CD4-positive, alpha-beta memory T cell (primary cell): ENCODE data around the gene CADM4. TPM values are rescaled to one million over a fixed set of nuclear protein-coding genes. Genes with fewer than 3 reads are reported as not detected.

Source experiments
- CTCF ChIA-PET: fragments of 350-600 bp; sonication (Branson Sonifier 250); formaldehyde crosslinking; loops from one replicate; lab custom pipeline; 2021; ENCODE audit warnings: inconsistent platforms; ENCODE audit not compliant: partially characterized antibody; lab: Charles Lee
- POLR2A ChIA-PET: fragments of 350-600 bp; sonication (Branson Sonifier 250); formaldehyde crosslinking; loops from one replicate; lab custom pipeline; 2021; ENCODE audit not compliant: partially characterized antibody; lab: Charles Lee
- DNase-seq, 5 donors: peaks; one replicate each; pipeline versions ENCODE4 v3.0.0 to v3.0.0-alpha.2; 2020 to 2022; ENCODE audit warnings: mixed read lengths in 1 of 5
- H3K27ac ChIP-seq: one replicate; pipeline ENCODE4 v1.7.0; 2013; ENCODE audit warnings: low read depth, low read length
- H3K27me3 ChIP-seq: 2 replicates; pipeline ENCODE4 v1.7.0; 2013; ENCODE audit warnings: mild to moderate bottlenecking, low read length, moderate library complexity; ENCODE audit not compliant: insufficient read depth
- H3K36me3 ChIP-seq: 2 replicates; pipeline ENCODE4 v1.7.0; 2013; ENCODE audit warnings: mild to moderate bottlenecking, low read length, moderate library complexity; ENCODE audit not compliant: insufficient read depth
- H3K4me1 ChIP-seq: 2 replicates; pipeline ENCODE4 v1.7.0; 2013; ENCODE audit warnings: mild to moderate bottlenecking, low read length, moderate library complexity; ENCODE audit not compliant: insufficient read depth
- H3K4me3 ChIP-seq, 2 donors: one replicate each; pipeline ENCODE4 v1.7.0; 2013; ENCODE audit warnings: low read length in 2 of 2, mild to moderate bottlenecking in 1 of 2
- H3K9me3 ChIP-seq, 2 donors: one replicate each; pipeline ENCODE4 v1.7.0; 2013; ENCODE audit warnings: low read length in 2 of 2, control low read depth in 1 of 2; ENCODE audit not compliant: control insufficient read depth in 1 of 2
- H3K27ac Mint-ChIP-seq, 7 donors: one replicate each; pipeline ENCODE4 v1.8.0; 2020 to 2021; ENCODE audit warnings: mixed read lengths in 7 of 7, mild to moderate bottlenecking in 6 of 7, inconsistent platforms in 3 of 7, moderate library complexity in 3 of 7
- H3K27me3 Mint-ChIP-seq, 2 donors: one replicate each; pipeline ENCODE4 v1.8.0; 2020 to 2021; ENCODE audit warnings: mixed read lengths in 2 of 2
- H3K36me3 Mint-ChIP-seq, 2 donors: one replicate each; pipeline ENCODE4 v1.8.0; 2020 to 2021; ENCODE audit warnings: mixed read lengths in 2 of 2, inconsistent platforms in 1 of 2, mild to moderate bottlenecking in 1 of 2
- H3K4me1 Mint-ChIP-seq, 4 donors: one replicate each; pipeline ENCODE4 v1.8.0; 2020 to 2021; ENCODE audit warnings: mixed read lengths in 4 of 4, mild to moderate bottlenecking in 1 of 4
- H3K4me3 Mint-ChIP-seq, 8 donors: one replicate each; pipeline ENCODE4 v1.8.0; 2020 to 2021; ENCODE audit warnings: mixed read lengths in 8 of 8, mild to moderate bottlenecking in 7 of 8, moderate library complexity in 6 of 8, inconsistent platforms in 3 of 8
- H3K9me3 Mint-ChIP-seq, 8 donors: one replicate each; pipeline ENCODE4 v1.8.0; 2020 to 2021; ENCODE audit warnings: mixed read lengths in 8 of 8, mild to moderate bottlenecking in 5 of 8, inconsistent platforms in 3 of 8, moderate library complexity in 1 of 8
- intact Hi-C: fragments of 100-400 bp; cut with micrococcal nuclease; formaldehyde crosslinking; loops from one replicate; pipeline ENCODE4 v1.15.1; 2023
- polyA plus RNA-seq, 2 donors: library from polyadenylated mRNA; unstranded; fragments of 300-500 nt; fragmentation: Illumina TruSeq; gene quantifications; one replicate each; pipeline ENCODE4 v1.2.3, GENCODE V29; 2021
- total RNA-seq, 2 experiments: library from RNA; stranded (reverse); gene quantifications; one replicate each; pipeline ENCODE4 v1.2.3, GENCODE V29; 2021

The CADM4 gene
- total and polyA plus RNA-seq, 4 experiments from 2014 or later, result 0.18 to 0.49 (median 0.33) TPM; not detected in 1

DNA sequence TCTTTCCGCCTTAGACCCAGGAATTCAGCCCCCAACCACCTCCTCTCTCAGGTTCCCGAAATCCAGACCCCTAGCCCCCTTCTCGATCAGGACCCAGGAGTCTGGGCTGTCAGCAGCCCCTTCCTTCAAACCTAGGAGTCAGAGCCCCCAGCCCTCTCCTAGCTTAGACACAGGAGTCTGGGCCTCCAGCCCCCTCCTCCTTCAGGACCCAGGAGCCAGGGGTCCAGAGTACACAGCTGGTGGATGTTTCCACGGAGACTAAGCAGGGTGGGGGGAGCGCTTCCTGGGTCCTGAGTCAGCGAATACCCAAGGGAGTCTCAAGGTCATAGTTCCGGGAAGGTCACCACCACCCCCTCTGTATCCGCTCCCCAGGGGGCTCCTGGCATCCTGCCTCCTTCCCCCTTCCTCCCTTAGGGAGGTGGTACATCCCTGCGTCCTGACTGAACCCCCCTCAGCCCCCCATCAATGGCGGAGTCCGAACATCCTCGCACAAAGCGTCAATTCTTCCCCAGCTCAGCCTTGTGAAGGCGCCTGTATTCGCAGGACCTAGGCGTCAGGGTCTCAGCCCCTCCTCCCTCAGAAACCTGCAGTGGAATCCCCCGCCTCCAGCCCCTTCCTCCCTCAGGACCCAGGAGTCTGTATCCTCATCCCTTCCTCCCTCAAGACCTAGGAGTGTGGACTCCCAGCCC lies 4.6 kb downstream of the CADM4 start:
- intact Hi-C loops, result no loop called here
- peak overlapping the region in 1 of 8 donors; percentile 33 for H3K4me3 Mint-ChIP-seq
- peaks cover 4% of the 10 kb centered on the region for H3K4me1 ChIP-seq
- peaks cover 13% of the 10 kb centered on the region for H3K27me3 ChIP-seq
- no peaks in the 10 kb centered on the region for H3K36me3 ChIP-seq
- H3K27me3 Mint-ChIP-seq, result peaks cover 17 to 18% of the 10 kb centered on the region in 2 donors
- no peaks in the 10 kb centered on the region for H3K9me3 ChIP-seq
- H3K4me1 Mint-ChIP-seq, result peaks cover 4 to 7% (median 5%) of the 10 kb centered on the region in 4 donors
- no peak overlapping the region for H3K27ac ChIP-seq
- CTCF ChIA-PET, result interaction anchor here (1.4 kb wide), 1 partner anchor 80 kb away, joined by 3 read pairs; no protein-coding TSS in a partner anchor
- no peaks in the 10 kb centered on the region for H3K9me3 Mint-ChIP-seq
- POLR2A ChIA-PET, result no interaction called here
- H3K36me3 Mint-ChIP-seq, result no peaks in the 10 kb centered on the region
- no peak overlapping the region for H3K4me3 ChIP-seq
- no peak for DNase-seq
- peak overlapping the region in 1 of 7 donors; percentile 29 for H3K27ac Mint-ChIP-seq

GRCh38 chr19:43634506-43634871 lies 5.2 kb downstream of the CADM4 start:
- Histone ChIP-seq H3K9me3 (no peaks in the 10 kb centered on the region), H3K27ac (no peak overlapping the region), H3K4me3 (no peak overlapping the region), H3K4me1 (peaks cover 4% of the 10 kb centered on the region), H3K36me3 (no peaks in the 10 kb centered on the region), H3K27me3 (peaks cover 13% of the 10 kb centered on the region)
- Mint-ChIP-seq H3K9me3 (no peaks in the 10 kb centered on the region), H3K4me3 (no peak overlapping the region), H3K27ac (no peak overlapping the region), H3K27me3 (peaks cover 16 to 17% of the 10 kb centered on the region in 2 donors), H3K4me1 (peaks cover 4 to 7% (median 4%) of the 10 kb centered on the region in 4 donors), H3K36me3 (no peaks in the 10 kb centered on the region)
- intact Hi-C loops, result no loop called here
- POLR2A ChIA-PET, result no interaction called here
- CTCF ChIA-PET, result interaction anchor here (1.4 kb wide), 1 partner anchor 80 kb away, joined by 3 read pairs; no protein-coding TSS in a partner anchor
- no peak for DNase-seq

DNA sequence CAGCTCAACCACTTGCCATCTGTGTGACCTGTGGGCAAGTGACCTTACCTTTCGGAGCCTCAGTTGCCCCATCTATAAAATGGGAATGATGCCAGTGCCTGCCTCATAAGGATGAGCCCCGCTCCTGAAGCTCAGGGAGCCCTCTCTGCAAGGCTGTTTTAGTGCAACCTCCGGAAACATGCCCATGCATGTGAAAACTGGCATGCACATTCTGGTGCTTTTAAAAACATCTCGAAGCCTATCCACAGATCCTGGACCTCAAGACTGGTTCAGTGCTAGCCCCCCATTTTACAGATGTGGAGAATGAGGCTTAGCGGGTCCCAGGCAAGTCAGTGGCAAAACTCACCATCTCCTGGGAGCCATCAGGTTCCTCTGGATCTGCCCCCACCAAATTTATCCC lies 5.6 kb downstream of the CADM4 start:
- DNase-seq, result no peak
- Histone ChIP-seq H3K27ac (no peak overlapping the region), H3K4me1 (peaks cover 2% of the 10 kb centered on the region), H3K36me3 (no peaks in the 10 kb centered on the region), H3K4me3 (no peak overlapping the region), H3K27me3 (peaks cover 11% of the 10 kb centered on the region), H3K9me3 (no peaks in the 10 kb centered on the region)
- ChIA-PET POLR2A (no interaction called here), CTCF (no interaction called here)
- H3K27me3 Mint-ChIP-seq, result peaks cover 16% of the 10 kb centered on the region in 2 donors
- H3K4me3 Mint-ChIP-seq, result no peak overlapping the region
- H3K27ac Mint-ChIP-seq, result no peak overlapping the region
- no peaks in the 10 kb centered on the region for H3K36me3 Mint-ChIP-seq
- intact Hi-C loops, result no loop called here
- H3K4me1 Mint-ChIP-seq, result peaks cover 2 to 6% (median 3%) of the 10 kb centered on the region in 4 donors
- no peaks in the 10 kb centered on the region for H3K9me3 Mint-ChIP-seq

DNA sequence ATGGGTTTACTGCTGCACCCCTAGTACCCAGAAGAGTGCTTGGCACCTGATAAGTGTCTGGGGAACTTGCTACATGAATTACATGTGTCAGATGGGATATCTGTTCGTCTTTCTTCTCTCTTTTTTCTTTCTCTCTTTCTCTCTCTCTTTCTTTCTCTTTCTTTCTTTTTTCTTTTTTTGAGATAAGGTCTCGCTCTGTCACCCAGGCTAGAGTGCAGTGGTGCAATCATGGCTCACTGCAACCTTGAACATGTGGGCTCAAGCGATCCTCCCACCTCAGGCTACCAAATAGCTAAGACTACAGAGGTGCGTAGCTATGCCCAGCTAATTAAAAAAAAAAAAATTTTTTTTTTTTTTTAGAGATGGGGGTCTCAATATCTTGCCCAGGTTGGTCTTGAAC lies 6.1 kb downstream of the CADM4 start:
- peaks cover 0 to under 1% (median 0%) of the 10 kb centered on the region in 4 donors for H3K4me1 Mint-ChIP-seq
- peaks cover 11 to 12% of the 10 kb centered on the region in 2 donors for H3K27me3 Mint-ChIP-seq
- Histone ChIP-seq H3K4me3 (no peak overlapping the region), H3K27me3 (peaks cover 5% of the 10 kb centered on the region), H3K9me3 (no peaks in the 10 kb centered on the region), H3K36me3 (no peaks in the 10 kb centered on the region), H3K4me1 (no peaks in the 10 kb centered on the region), H3K27ac (no peak overlapping the region)
- CTCF ChIA-PET, result no interaction called here
- POLR2A ChIA-PET, result interaction anchor here (0.6 kb wide), 1 partner anchor 20 kb away, joined by 3 read pairs; no protein-coding TSS in a partner anchor
- no peak for DNase-seq
- H3K36me3 Mint-ChIP-seq, result no peaks in the 10 kb centered on the region
- H3K27ac Mint-ChIP-seq, result peak overlapping the region in 1 of 7 donors; percentile 1
- no peaks in the 10 kb centered on the region for H3K9me3 Mint-ChIP-seq
- H3K4me3 Mint-ChIP-seq, result no peak overlapping the region
- intact Hi-C loops, result no loop called here

DNA sequence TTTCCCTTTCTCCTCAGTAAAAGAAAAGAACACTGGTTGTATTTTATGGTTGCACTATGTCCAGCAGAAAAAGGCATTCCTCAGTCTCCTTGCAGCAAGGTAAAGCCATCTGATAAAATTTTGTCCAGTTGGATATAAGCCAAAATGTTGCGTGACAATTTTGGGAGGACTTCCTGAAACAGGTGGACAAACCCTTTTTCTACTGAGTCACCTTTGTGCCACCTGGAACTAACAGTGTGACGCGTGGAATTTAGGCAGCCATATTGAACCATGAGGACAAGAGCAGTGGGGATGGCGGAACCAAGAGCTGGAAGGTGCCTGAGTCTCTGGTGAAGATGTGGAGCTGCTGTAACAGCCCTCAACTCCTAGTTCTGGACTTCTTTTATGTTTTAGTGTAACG lies 8.2 kb downstream of the CADM4 start:
- no peak overlapping the region for H3K4me3 ChIP-seq
- POLR2A ChIA-PET, result no interaction called here
- CTCF ChIA-PET, result interaction anchor here (1.5 kb wide), 2 partner anchors 32 to 112 kb away, joined by 3 to 4 read pairs; no protein-coding TSS in a partner anchor
- no peaks in the 10 kb centered on the region for H3K9me3 ChIP-seq
- H3K27me3 ChIP-seq, result no peaks in the 10 kb centered on the region
- DNase-seq, result no peak
- Mint-ChIP-seq H3K27me3 (peaks cover 4 to 19% of the 10 kb centered on the region in 2 donors), H3K4me3 (no peak overlapping the region), H3K9me3 (no peaks in the 10 kb centered on the region), H3K36me3 (no peaks in the 10 kb centered on the region), H3K4me1 (no peaks in the 10 kb centered on the region), H3K27ac (no peak overlapping the region)
- no peak overlapping the region for H3K27ac ChIP-seq
- H3K36me3 ChIP-seq, result no peaks in the 10 kb centered on the region
- intact Hi-C loops, result no loop called here
- H3K4me1 ChIP-seq, result no peaks in the 10 kb centered on the region

DNA sequence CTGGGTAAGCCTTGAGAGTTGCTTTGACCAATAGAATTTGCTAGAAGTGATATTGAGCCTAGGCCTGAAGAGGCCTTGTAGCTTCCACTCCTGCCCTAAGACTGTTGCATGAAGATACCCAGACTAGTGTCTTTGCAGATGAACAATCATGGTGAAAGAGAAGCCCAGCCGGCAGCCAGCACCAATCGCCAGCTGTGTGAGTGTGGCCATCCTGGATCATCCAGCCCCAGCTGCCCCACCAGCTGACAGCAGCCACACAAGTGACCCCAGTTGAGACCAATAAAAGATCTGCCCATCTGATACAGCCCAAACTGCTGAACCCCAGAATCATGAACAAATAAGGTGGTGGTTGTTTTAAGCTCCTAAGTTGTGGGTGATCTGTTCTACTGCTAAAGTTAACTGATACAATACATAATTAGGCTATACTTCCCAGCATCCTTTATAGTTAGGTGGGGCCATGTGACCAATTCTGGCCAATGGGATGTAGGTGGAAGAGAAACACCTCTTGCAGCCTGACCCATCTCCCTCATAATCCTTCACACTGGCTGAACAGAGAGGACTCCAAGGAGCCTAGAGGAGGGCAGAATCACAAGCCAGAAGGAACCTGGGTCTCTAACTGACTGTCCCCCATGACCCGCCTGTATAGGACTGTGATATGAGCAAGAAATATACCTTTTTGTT lies 10.9 kb downstream of the CADM4 start:
- Histone ChIP-seq H3K36me3 (no peaks in the 10 kb centered on the region), H3K27me3 (no peaks in the 10 kb centered on the region), H3K4me3 (no peak overlapping the region), H3K27ac (no peak overlapping the region), H3K4me1 (peaks cover 7% of the 10 kb centered on the region), H3K9me3 (no peaks in the 10 kb centered on the region)
- POLR2A ChIA-PET, result no interaction called here
- intact Hi-C loops, result no loop called here
- DNase-seq, result no peak
- CTCF ChIA-PET, result interaction anchor here (1.0 to 2.1 kb wide), 3 partner anchors 74 to 104 kb away, joined by 3 to 5 read pairs (median 4); no protein-coding TSS in a partner anchor
- Mint-ChIP-seq H3K4me3 (no peak overlapping the region), H3K9me3 (no peaks in the 10 kb centered on the region), H3K4me1 (peaks cover 8 to 20% (median 10%) of the 10 kb centered on the region in 4 donors), H3K27ac (no peak overlapping the region), H3K36me3 (no peaks in the 10 kb centered on the region), H3K27me3 (peaks cover 2 to 19% of the 10 kb centered on the region in 2 donors)

DNA sequence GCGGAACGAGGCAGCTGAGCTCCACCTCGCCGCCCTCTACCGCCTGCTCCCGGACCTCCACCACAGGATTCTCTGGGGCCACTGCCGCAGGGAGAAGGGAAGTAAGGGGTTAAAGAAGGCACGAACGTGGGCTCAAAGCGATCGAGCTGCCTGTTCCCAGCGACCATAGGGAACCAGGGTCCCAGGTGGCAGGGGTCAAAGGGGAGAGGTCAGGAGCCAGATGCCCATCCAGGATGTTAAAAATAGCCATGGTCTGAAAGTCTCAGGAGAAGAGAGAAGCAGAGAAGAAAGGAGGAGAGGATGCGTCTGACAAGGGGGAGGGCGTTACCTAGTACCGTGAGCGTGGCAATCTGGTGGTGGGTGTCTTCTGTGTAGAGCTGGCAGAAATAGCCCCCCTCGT lies 12.8 kb downstream of the CADM4 start:
- POLR2A ChIA-PET, result interaction anchor here (0.6 kb wide), 1 partner anchor 33 kb away, joined by 3 read pairs; no protein-coding TSS in a partner anchor
- intact Hi-C loops, result no loop called here
- no peak for DNase-seq
- Histone ChIP-seq H3K27me3 (no peaks in the 10 kb centered on the region), H3K27ac (no peak overlapping the region), H3K4me3 (no peak overlapping the region), H3K9me3 (no peaks in the 10 kb centered on the region), H3K36me3 (no peaks in the 10 kb centered on the region), H3K4me1 (peaks cover 7% of the 10 kb centered on the region)
- Mint-ChIP-seq H3K4me1 (peaks cover 8 to 21% (median 10%) of the 10 kb centered on the region in 4 donors), H3K4me3 (peak overlapping the region in 2 of 8 donors; percentile 8 to 25), H3K27me3 (peaks cover 2 to 9% of the 10 kb centered on the region in 2 donors), H3K27ac (no peak overlapping the region), H3K9me3 (no peaks in the 10 kb centered on the region), H3K36me3 (no peaks in the 10 kb centered on the region)
- CTCF ChIA-PET, result interaction anchor here (0.7 to 3.2 kb wide), 5 partner anchors 37 to 179 kb away, joined by 3 to 20 read pairs (median 3); partner anchors contain the start of gene ZNF575
